ENCODE data around the gene ADCY2. TPM values are rescaled to one million over a fixed set of nuclear protein-coding genes. Genes with fewer than 3 reads are reported as not detected.

The ADCY2 gene
- total RNA-seq, 1 donor from 2014 or later, result 0.95 TPM

GRCh38 chr5:7394889-7395431 lies 978 bp upstream of the ADCY2 start:
- no peak for TF ChIP-seq CTCF (IDR thresholded peaks at IDR 0.05)
- Mint-ChIP-seq H3K27me3 (ENCODE audit: low read depth) (peaks cover 33% of the 10 kb centered on the region), H3K4me3 (ENCODE audit: unreplicated experiment) (peak overlapping the region; percentile 57), H3K4me1 (ENCODE audit: low read depth) (peaks cover 6% of the 10 kb centered on the region), H3K36me3 (ENCODE audit: low read depth) (no peaks in the 10 kb centered on the region), H3K27ac (ENCODE audit: unreplicated experiment) (no peak overlapping the region), H3K9me3 (ENCODE audit: low read depth) (no peaks in the 10 kb centered on the region)
- no peak for DNase-seq (ENCODE audit: low spot score)

GRCh38 chr5:7395432-7395946 lies 449 bp upstream of the ADCY2 start:
- H3K36me3 Mint-ChIP-seq (ENCODE audit: low read depth), result no peaks in the 10 kb centered on the region

GRCh38 chr5:7396713-7397454 lies 946 bp downstream of the ADCY2 start:
- H3K27me3 Mint-ChIP-seq (ENCODE audit: low read depth), result peaks cover 35% of the 10 kb centered on the region
- H3K9me3 Mint-ChIP-seq (ENCODE audit: low read depth), result no peaks in the 10 kb centered on the region
- peaks cover 6% of the 10 kb centered on the region for H3K4me1 Mint-ChIP-seq (ENCODE audit: low read depth)
- peak; percentile 65 for TF ChIP-seq CTCF (IDR thresholded peaks at IDR 0.05)
- no peak for DNase-seq (ENCODE audit: low spot score)
- H3K27ac Mint-ChIP-seq (ENCODE audit: unreplicated experiment), result no peak overlapping the region
- H3K4me3 Mint-ChIP-seq (ENCODE audit: unreplicated experiment), result peak overlapping the region; percentile 53
- no peaks in the 10 kb centered on the region for H3K36me3 Mint-ChIP-seq (ENCODE audit: low read depth)

More at GRCh38 chr5:7395432-7395946, 449 bp upstream of the ADCY2 start:
- Mint-ChIP-seq H3K9me3 (ENCODE audit: low read depth) (no peaks in the 10 kb centered on the region), H3K4me1 (ENCODE audit: low read depth) (peaks cover 6% of the 10 kb centered on the region), H3K27ac (ENCODE audit: unreplicated experiment) (no peak overlapping the region), H3K27me3 (ENCODE audit: low read depth) (peaks cover 33% of the 10 kb centered on the region), H3K4me3 (ENCODE audit: unreplicated experiment) (peak overlapping the region; percentile 57)
- DNase-seq (ENCODE audit: low spot score), result no peak
- TF ChIP-seq CTCF (IDR thresholded peaks at IDR 0.05), result no peak

GRCh38 chr5:7397937-7398336 lies 2.0 kb downstream of the ADCY2 start:
- Mint-ChIP-seq H3K4me3 (ENCODE audit: unreplicated experiment) (no peak overlapping the region), H3K36me3 (ENCODE audit: low read depth) (no peaks in the 10 kb centered on the region), H3K4me1 (ENCODE audit: low read depth) (peaks cover 6% of the 10 kb centered on the region), H3K27ac (ENCODE audit: unreplicated experiment) (no peak overlapping the region), H3K27me3 (ENCODE audit: low read depth) (peaks cover 43% of the 10 kb centered on the region), H3K9me3 (ENCODE audit: low read depth) (no peaks in the 10 kb centered on the region)
- TF ChIP-seq CTCF (IDR thresholded peaks at IDR 0.05), result no peak
- DNase-seq (ENCODE audit: low spot score), result no peak

GRCh38 chr5:7398596-7399280 lies 2.8 kb downstream of the ADCY2 start:
- Mint-ChIP-seq H3K4me1 (ENCODE audit: low read depth) (peaks cover 6% of the 10 kb centered on the region), H3K27me3 (ENCODE audit: low read depth) (peaks cover 41% of the 10 kb centered on the region), H3K36me3 (ENCODE audit: low read depth) (no peaks in the 10 kb centered on the region), H3K9me3 (ENCODE audit: low read depth) (no peaks in the 10 kb centered on the region), H3K4me3 (ENCODE audit: unreplicated experiment) (no peak overlapping the region), H3K27ac (ENCODE audit: unreplicated experiment) (no peak overlapping the region)
- DNase-seq (ENCODE audit: low spot score), result no peak
- no peak for TF ChIP-seq CTCF (IDR thresholded peaks at IDR 0.05)

Data from chondrocyte (in vitro differentiated cells).